ENCODE measurements around the gene AFF1.

The AFF1 gene

GRCh38 chr4:87014284-87014782, 79.5 kb downstream of the AFF1 start:
- DNase-seq (ENCODE audit: insufficient read length, low spot score), result no peak
- TF ChIP-seq POLR2A (IDR thresholded peaks at IDR 0.05; ENCODE audit: low read depth, low read length), result no peak
- FAIRE-seq, result no peak

- FAIRE-seq (no peak), DNase-seq (ENCODE audit: insufficient read length, low spot score) (no peak)
- TF ChIP-seq POLR2A (IDR thresholded peaks at IDR 0.05; ENCODE audit: low read depth, low read length), result no peak
Measured at GRCh38 chr4:87015416-87015815, 80.6 kb downstream of the AFF1 start.

GRCh38 chr4:87017580-87018342, 83.0 kb downstream of the AFF1 start:
- TF ChIP-seq POLR2A (IDR thresholded peaks at IDR 0.05; ENCODE audit: low read depth, low read length), result no peak
- FAIRE-seq, result no peak
- no peak for DNase-seq (ENCODE audit: insufficient read length, low spot score)

- TF ChIP-seq POLR2A (IDR thresholded peaks at IDR 0.05; ENCODE audit: low read depth, low read length), result no peak
- DNase-seq (ENCODE audit: insufficient read length, low spot score) (no peak), FAIRE-seq (no peak)
Measured at GRCh38 chr4:87018753-87019152, 83.9 kb downstream of the AFF1 start.

- no peak for DNase-seq (ENCODE audit: insufficient read length, low spot score)
- TF ChIP-seq POLR2A (IDR thresholded peaks at IDR 0.05; ENCODE audit: low read depth, low read length), result no peak
- no peak for FAIRE-seq
Measured at GRCh38 chr4:87019246-87019791, 84.5 kb downstream of the AFF1 start.

GRCh38 chr4:87019898-87020297, 85.1 kb downstream of the AFF1 start:
- TF ChIP-seq POLR2A (IDR thresholded peaks at IDR 0.05; ENCODE audit: low read depth, low read length), result no peak
- no peak for DNase-seq (ENCODE audit: insufficient read length, low spot score)
- FAIRE-seq, result no peak

- TF ChIP-seq POLR2A (IDR thresholded peaks at IDR 0.05; ENCODE audit: low read depth, low read length), result no peak
- FAIRE-seq, result no peak
- no peak for DNase-seq (ENCODE audit: insufficient read length, low spot score)
Measured at GRCh38 chr4:87024201-87024600, 89.4 kb downstream of the AFF1 start.

- TF ChIP-seq POLR2A (IDR thresholded peaks at IDR 0.05; ENCODE audit: low read depth, low read length), result no peak
- FAIRE-seq (no peak), DNase-seq (ENCODE audit: insufficient read length, low spot score) (no peak)
Measured at GRCh38 chr4:87025023-87025613, 90.3 kb downstream of the AFF1 start.

- DNase-seq (ENCODE audit: insufficient read length, low spot score) (no peak), FAIRE-seq (no peak)
- TF ChIP-seq POLR2A (IDR thresholded peaks at IDR 0.05; ENCODE audit: low read depth, low read length), result no peak
Measured at GRCh38 chr4:87025614-87026041, 90.8 kb downstream of the AFF1 start.

- DNase-seq (ENCODE audit: insufficient read length, low spot score) (no peak), FAIRE-seq (no peak)
- no peak for TF ChIP-seq POLR2A (IDR thresholded peaks at IDR 0.05; ENCODE audit: low read depth, low read length)
Measured at GRCh38 chr4:87026800-87027495, 92.1 kb downstream of the AFF1 start.

- no peak for TF ChIP-seq POLR2A (IDR thresholded peaks at IDR 0.05; ENCODE audit: low read depth, low read length)
- DNase-seq (ENCODE audit: insufficient read length, low spot score) (no peak), FAIRE-seq (no peak)
Measured at GRCh38 chr4:87029356-87029755, 94.5 kb downstream of the AFF1 start.

- DNase-seq (ENCODE audit: insufficient read length, low spot score), result no peak
- no peak for FAIRE-seq
- no peak for TF ChIP-seq POLR2A (IDR thresholded peaks at IDR 0.05; ENCODE audit: low read depth, low read length)
Measured at GRCh38 chr4:87030124-87030523, 95.3 kb downstream of the AFF1 start.

GRCh38 chr4:87030755-87031441, 96.1 kb downstream of the AFF1 start:
- FAIRE-seq, result no peak
- no peak for TF ChIP-seq POLR2A (IDR thresholded peaks at IDR 0.05; ENCODE audit: low read depth, low read length)
- no peak for DNase-seq (ENCODE audit: insufficient read length, low spot score)

GRCh38 chr4:87031920-87032319, 97.1 kb downstream of the AFF1 start:
- FAIRE-seq, result no peak
- TF ChIP-seq POLR2A (IDR thresholded peaks at IDR 0.05; ENCODE audit: low read depth, low read length), result no peak
- no peak for DNase-seq (ENCODE audit: insufficient read length, low spot score)

Data from H54 (cell line).